Mucosa of stomach (tissue), 1 donor: ENCODE data around the gene TBC1D16.
"Not testable (repeated sequence)": the region's sequence is repeated elsewhere in the genome, so short reads cannot be mapped to it uniquely, and the experiment has no call there.

Experiments used
- H3K27me3 ChIP-seq: one replicate; pipeline ENCODE4 v1.7.0; 2013; ENCODE audit warnings: mild to moderate bottlenecking, low read length; ENCODE audit not compliant: control insufficient read depth, insufficient read depth
- H3K36me3 ChIP-seq: one replicate; pipeline ENCODE4 v1.7.0; 2013; ENCODE audit warnings: low read length; ENCODE audit not compliant: control insufficient read depth, insufficient read depth
- H3K4me1 ChIP-seq: one replicate; pipeline ENCODE4 v1.7.0; 2013; ENCODE audit warnings: mild to moderate bottlenecking, low read length; ENCODE audit not compliant: control insufficient read depth, insufficient read depth
- H3K4me3 ChIP-seq: one replicate; pipeline ENCODE4 v1.7.0; 2013; ENCODE audit warnings: low read length
- H3K9ac ChIP-seq: one replicate; pipeline ENCODE4 v1.7.0; 2013; ENCODE audit warnings: mild to moderate bottlenecking, low read length, moderate library complexity
- H3K9me3 ChIP-seq: one replicate; pipeline ENCODE4 v1.7.0; 2013; ENCODE audit warnings: mild to moderate bottlenecking, low read length, moderate library complexity; ENCODE audit not compliant: control insufficient read depth
- donor health status: Pancreatic carcinoma.

TBC1D16 gene

GRCh38 chr17:80005360-80006338 lies 30.0 kb downstream of the TBC1D16 start:
- Histone ChIP-seq H3K9me3 (no peaks in the 10 kb centered on the region), H3K36me3 (no peaks in the 10 kb centered on the region), H3K4me1 (peaks cover 20% of the 10 kb centered on the region), H3K9ac (peak overlapping the region; percentile 67), H3K27me3 (no peaks in the 10 kb centered on the region), H3K4me3 (no peak overlapping the region)

- Histone ChIP-seq H3K4me3 (no peak overlapping the region), H3K9me3 (no peaks in the 10 kb centered on the region), H3K36me3 (no peaks in the 10 kb centered on the region), H3K4me1 (peaks cover 20% of the 10 kb centered on the region), H3K9ac (no peak overlapping the region), H3K27me3 (no peaks in the 10 kb centered on the region)
These were observed 31.7 kb downstream of the TBC1D16 start for GRCh38 chr17:80003969-80004368.

GRCh38 chr17:80002690-80003490 lies 32.8 kb downstream of the TBC1D16 start:
- Histone ChIP-seq H3K9ac (no peak overlapping the region), H3K4me3 (no peak overlapping the region), H3K9me3 (no peaks in the 10 kb centered on the region), H3K36me3 (no peaks in the 10 kb centered on the region), H3K4me1 (peaks cover 15% of the 10 kb centered on the region), H3K27me3 (no peaks in the 10 kb centered on the region)

- Histone ChIP-seq H3K27me3 (no peaks in the 10 kb centered on the region), H3K4me1 (peaks cover 15% of the 10 kb centered on the region), H3K36me3 (no peaks in the 10 kb centered on the region), H3K9ac (no peak overlapping the region), H3K4me3 (no peak overlapping the region), H3K9me3 (no peaks in the 10 kb centered on the region)
These were observed 33.5 kb downstream of the TBC1D16 start for GRCh38 chr17:80002070-80002641.

- Histone ChIP-seq H3K27me3 (no peaks in the 10 kb centered on the region), H3K4me3 (no peak overlapping the region), H3K9me3 (no peaks in the 10 kb centered on the region), H3K36me3 (no peaks in the 10 kb centered on the region), H3K9ac (no peak overlapping the region), H3K4me1 (peaks cover 14% of the 10 kb centered on the region)
These were observed 34.5 kb downstream of the TBC1D16 start for GRCh38 chr17:80000981-80001775.

GRCh38 chr17:80000136-80000535 lies 35.5 kb downstream of the TBC1D16 start:
- Histone ChIP-seq H3K9me3 (no peaks in the 10 kb centered on the region), H3K4me3 (no peak overlapping the region), H3K36me3 (no peaks in the 10 kb centered on the region), H3K4me1 (peaks cover 7% of the 10 kb centered on the region), H3K9ac (no peak overlapping the region), H3K27me3 (no peaks in the 10 kb centered on the region)

GRCh38 chr17:79997011-79997660 lies 38.5 kb downstream of the TBC1D16 start:
- Histone ChIP-seq H3K36me3 (no peaks in the 10 kb centered on the region), H3K9me3 (no peaks in the 10 kb centered on the region), H3K27me3 (no peaks in the 10 kb centered on the region), H3K4me1 (peaks cover 21% of the 10 kb centered on the region), H3K9ac (no peak overlapping the region), H3K4me3 (no peak overlapping the region)

- H3K4me3 ChIP-seq, result no peak overlapping the region
- H3K27me3 ChIP-seq, result no peaks in the 10 kb centered on the region
- no peaks in the 10 kb centered on the region for H3K9me3 ChIP-seq
- H3K9ac ChIP-seq, result no peak overlapping the region
- peaks cover 27% of the 10 kb centered on the region for H3K4me1 ChIP-seq
- no peaks in the 10 kb centered on the region for H3K36me3 ChIP-seq
These were observed 39.4 kb downstream of the TBC1D16 start for GRCh38 chr17:79996291-79996690.

GRCh38 chr17:79995696-79996095 lies 40.0 kb downstream of the TBC1D16 start:
- no peaks in the 10 kb centered on the region for H3K36me3 ChIP-seq
- H3K4me3 ChIP-seq, result no peak overlapping the region
- no peak overlapping the region for H3K9ac ChIP-seq
- H3K4me1 ChIP-seq, result peaks cover 33% of the 10 kb centered on the region
- H3K9me3 ChIP-seq, result no peaks in the 10 kb centered on the region
- no peaks in the 10 kb centered on the region for H3K27me3 ChIP-seq

GRCh38 chr17:79994602-79995001 lies 41.1 kb downstream of the TBC1D16 start:
- H3K9ac ChIP-seq, result no peak overlapping the region
- H3K36me3 ChIP-seq, result no peaks in the 10 kb centered on the region
- no peaks in the 10 kb centered on the region for H3K27me3 ChIP-seq
- no peaks in the 10 kb centered on the region for H3K9me3 ChIP-seq
- no peak overlapping the region for H3K4me3 ChIP-seq
- peaks cover 44% of the 10 kb centered on the region for H3K4me1 ChIP-seq

GRCh38 chr17:79994228-79994569 lies 41.5 kb downstream of the TBC1D16 start:
- H3K27me3 ChIP-seq, H3K9me3 ChIP-seq, H3K36me3 ChIP-seq: not testable (repeated sequence)
- Histone ChIP-seq H3K4me3 (peak overlapping the region; percentile 2), H3K9ac (peak overlapping the region; percentile 50), H3K4me1 (peaks cover 48% of the 10 kb centered on the region)
